Body of pancreas (tissue), 4 donors: Measurements from ENCODE around the gene SLTM.

Experiments used
- POLR2A ChIP-seq, 3 donors: fragments of 450-650 bp; IDR thresholded peaks; one replicate each; pipeline ENCODE4 v1.6.1; 2016; ENCODE audit warnings: antibody characterized with exemption in 3 of 3, mild to moderate bottlenecking in 2 of 3
- TF ChIP-seq, protein P1 (sequence below), 7 experiments: fragments of 450-650 bp in 4 of 7; fragments of 200-600 bp in 3 of 7; sonication (generic) in 3 of 7; IDR thresholded peaks; one replicate each; pipeline ENCODE4 v1.5.1; 2016 to 2019; ENCODE audit warnings: antibody characterized with exemption in 7 of 7

DNA sequence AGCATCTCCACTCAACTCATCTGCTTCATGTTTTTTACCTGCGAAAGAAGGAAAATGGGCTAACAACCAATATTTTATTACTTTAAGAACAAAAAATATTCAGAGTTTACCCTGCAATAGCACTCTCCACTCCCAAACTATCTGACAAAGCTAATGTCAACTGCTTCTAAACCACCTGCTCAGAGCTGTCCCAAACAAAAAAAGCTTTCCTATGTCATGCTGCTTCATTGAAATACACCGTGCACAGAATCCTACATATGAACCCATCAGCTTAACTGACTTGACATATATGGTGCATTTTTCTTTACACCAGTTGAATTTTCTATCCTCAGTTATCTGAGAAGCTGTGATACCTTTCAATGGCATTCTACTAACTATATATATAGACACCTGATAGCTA is 16.5 kb downstream of the SLTM start:
- TF ChIP-seq, protein P1, sequence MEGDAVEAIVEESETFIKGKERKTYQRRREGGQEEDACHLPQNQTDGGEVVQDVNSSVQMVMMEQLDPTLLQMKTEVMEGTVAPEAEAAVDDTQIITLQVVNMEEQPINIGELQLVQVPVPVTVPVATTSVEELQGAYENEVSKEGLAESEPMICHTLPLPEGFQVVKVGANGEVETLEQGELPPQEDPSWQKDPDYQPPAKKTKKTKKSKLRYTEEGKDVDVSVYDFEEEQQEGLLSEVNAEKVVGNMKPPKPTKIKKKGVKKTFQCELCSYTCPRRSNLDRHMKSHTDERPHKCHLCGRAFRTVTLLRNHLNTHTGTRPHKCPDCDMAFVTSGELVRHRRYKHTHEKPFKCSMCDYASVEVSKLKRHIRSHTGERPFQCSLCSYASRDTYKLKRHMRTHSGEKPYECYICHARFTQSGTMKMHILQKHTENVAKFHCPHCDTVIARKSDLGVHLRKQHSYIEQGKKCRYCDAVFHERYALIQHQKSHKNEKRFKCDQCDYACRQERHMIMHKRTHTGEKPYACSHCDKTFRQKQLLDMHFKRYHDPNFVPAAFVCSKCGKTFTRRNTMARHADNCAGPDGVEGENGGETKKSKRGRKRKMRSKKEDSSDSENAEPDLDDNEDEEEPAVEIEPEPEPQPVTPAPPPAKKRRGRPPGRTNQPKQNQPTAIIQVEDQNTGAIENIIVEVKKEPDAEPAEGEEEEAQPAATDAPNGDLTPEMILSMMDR (IDR thresholded peaks at IDR 0.05) = no peak
- no peak for TF ChIP-seq POLR2A (IDR thresholded peaks at IDR 0.05)
